WTC11 (cell line): ENCODE data around the gene NSMF. TPM values are rescaled to one million over a fixed set of nuclear protein-coding genes. Genes with fewer than 3 reads are reported as not detected.
A peak's percentile ranks its signal among the peaks of the same experiment; 100 is the strongest.

ENCODE experiments used
- ATAC-seq: fragments of 200-7000 bp; cut with Tn5 transposase; 2 replicates; pipeline ENCODE4 v1.10.0; 2021; ENCODE audit warnings: mild to moderate bottlenecking, moderate library complexity
- CTCF ChIA-PET: fragments of 300-600 bp; sonication (Branson Sonifier 250); formaldehyde crosslinking; loops from one replicate; lab custom pipeline; 2021; ENCODE audit warnings: antibody characterized with exemption; lab: Charles Lee
- POLR2A ChIA-PET: fragments of 350-600 bp; sonication (Branson Sonifier 250); formaldehyde crosslinking; loops from one replicate; lab custom pipeline; 2021; ENCODE audit warnings: antibody characterized with exemption; lab: Charles Lee
- DNase-seq: peaks from one replicate; pipeline ENCODE4 v3.0.0; 2021; ENCODE audit warnings: low spot score
- H3K27ac Mint-ChIP-seq: 2 replicates; pipeline ENCODE4 v1.8.0; 2021; ENCODE audit warnings: mixed read lengths
- H3K27me3 Mint-ChIP-seq: 2 replicates; pipeline ENCODE4 v1.8.0; 2021; ENCODE audit warnings: low read depth, mild to moderate bottlenecking, moderate library complexity, mixed read lengths
- H3K36me3 Mint-ChIP-seq: 2 replicates; pipeline ENCODE4 v1.8.0; 2021; ENCODE audit warnings: mixed read lengths
- H3K4me1 Mint-ChIP-seq: 2 replicates; pipeline ENCODE4 v1.8.0; 2022; ENCODE audit warnings: mixed read lengths
- H3K4me3 Mint-ChIP-seq: 2 replicates; pipeline ENCODE4 v1.8.0; 2021; ENCODE audit warnings: mild to moderate bottlenecking, moderate library complexity, mixed read lengths
- H3K9me3 Mint-ChIP-seq: 2 replicates; pipeline ENCODE4 v1.8.0; 2021; ENCODE audit warnings: mixed read lengths
- FOXP1 ChIP-seq: sonication (generic); formaldehyde crosslinking; IDR thresholded peaks from 2 replicates; pipeline ENCODE4 v1.8.0; 2022; ENCODE audit warnings: missing genetic modification reagents, mild to moderate bottlenecking, moderate library complexity, borderline replicate concordance
- HMGXB4 ChIP-seq: sonication (generic); formaldehyde crosslinking; IDR thresholded peaks from 2 replicates; pipeline ENCODE4 v1.8.1; 2023; ENCODE audit warnings: mild to moderate bottlenecking, moderate library complexity, missing genetic modification reagents
- JUN ChIP-seq: sonication (generic); formaldehyde crosslinking; IDR thresholded peaks from 2 replicates; pipeline ENCODE4 v1.8.0; 2023; ENCODE audit warnings: mild to moderate bottlenecking, missing genetic modification reagents
- KAT7 ChIP-seq: sonication (generic); formaldehyde crosslinking; IDR thresholded peaks from 2 replicates; pipeline ENCODE4 v1.8.1; 2023; ENCODE audit warnings: missing genetic modification reagents, mild to moderate bottlenecking, borderline replicate concordance
- NFATC4 ChIP-seq: fragments of 250-450 bp; sonication (Bioruptor Pico); IDR thresholded peaks from 2 replicates; pipeline ENCODE4 v1.9.0; 2021; ENCODE audit warnings: mild to moderate bottlenecking
- NFYB ChIP-seq: sonication (generic); formaldehyde crosslinking; conservative IDR thresholded peaks from 2 replicates; pipeline ENCODE4 v1.8.0; 2022; ENCODE audit warnings: low read depth, missing genetic modification reagents
- PRRX2 ChIP-seq: fragments of 250-450 bp; sonication (Bioruptor Pico); IDR thresholded peaks from 2 replicates; pipeline ENCODE4 v1.8.0; 2021; ENCODE audit warnings: mild to moderate bottlenecking
- RELA ChIP-seq: sonication (generic); formaldehyde crosslinking; IDR thresholded peaks from 2 replicates; pipeline ENCODE4 v1.8.1; 2022; ENCODE audit warnings: missing genetic modification reagents, mild to moderate bottlenecking, borderline replicate concordance
- SP1 ChIP-seq: sonication (generic); formaldehyde crosslinking; conservative IDR thresholded peaks from 2 replicates; pipeline ENCODE4 v1.8.1; 2022; ENCODE audit warnings: missing genetic modification reagents
- TEAD1 ChIP-seq: sonication (generic); formaldehyde crosslinking; IDR thresholded peaks from 2 replicates; pipeline ENCODE4 v1.8.0; 2022; ENCODE audit warnings: mild to moderate bottlenecking, missing genetic modification reagents
- ZBTB21 ChIP-seq: sonication (generic); formaldehyde crosslinking; IDR thresholded peaks from 2 replicates; pipeline ENCODE4 v1.8.1; 2023; ENCODE audit warnings: mild to moderate bottlenecking, missing genetic modification reagents, borderline replicate concordance
- ZNF138 ChIP-seq: sonication (generic); formaldehyde crosslinking; conservative IDR thresholded peaks from 2 replicates; pipeline ENCODE4 v1.8.1; 2022; ENCODE audit warnings: mild to moderate bottlenecking, moderate library complexity, missing genetic modification reagents
- ZNF263 ChIP-seq: sonication (generic); formaldehyde crosslinking; IDR thresholded peaks from 2 replicates; pipeline ENCODE4 v1.8.1; 2022; ENCODE audit warnings: low read depth, mild to moderate bottlenecking, moderate library complexity, missing genetic modification reagents
- ZNF423 ChIP-seq: fragments of 250-450 bp; sonication (Bioruptor Pico); IDR thresholded peaks from 2 replicates; pipeline ENCODE4 v2.1.2; 2022; ENCODE audit warnings: mild to moderate bottlenecking, moderate library complexity
- total RNA-seq: library from RNA; stranded (reverse); gene quantifications from 3 replicates; pipeline ENCODE4 v1.2.3, GENCODE V29; 2021
- TF ChIP-seq, protein P1 (sequence below): sonication (generic); formaldehyde crosslinking; IDR thresholded peaks from 2 replicates; pipeline ENCODE4 v1.8.1; 2022; ENCODE audit warnings: low read depth, missing genetic modification reagents, borderline replicate concordance
- TF ChIP-seq, protein P2 (sequence below): sonication (generic); formaldehyde crosslinking; IDR thresholded peaks from 2 replicates; pipeline ENCODE4 v1.8.0; 2023; ENCODE audit warnings: missing genetic modification reagents
- TF ChIP-seq, protein P3 (sequence below): sonication (generic); formaldehyde crosslinking; IDR thresholded peaks from 2 replicates; pipeline ENCODE4 v1.8.0; 2022; ENCODE audit warnings: mild to moderate bottlenecking, missing genetic modification reagents
- TF ChIP-seq, protein P4 (sequence below): fragments of 250-450 bp; sonication (Bioruptor Pico); IDR thresholded peaks from 2 replicates; pipeline ENCODE4 v1.9.0; 2021; ENCODE audit warnings: mild to moderate bottlenecking, borderline replicate concordance

The NSMF gene
- total RNA-seq, 1 experiment from 2014 or later: 61.9 TPM

DNA sequence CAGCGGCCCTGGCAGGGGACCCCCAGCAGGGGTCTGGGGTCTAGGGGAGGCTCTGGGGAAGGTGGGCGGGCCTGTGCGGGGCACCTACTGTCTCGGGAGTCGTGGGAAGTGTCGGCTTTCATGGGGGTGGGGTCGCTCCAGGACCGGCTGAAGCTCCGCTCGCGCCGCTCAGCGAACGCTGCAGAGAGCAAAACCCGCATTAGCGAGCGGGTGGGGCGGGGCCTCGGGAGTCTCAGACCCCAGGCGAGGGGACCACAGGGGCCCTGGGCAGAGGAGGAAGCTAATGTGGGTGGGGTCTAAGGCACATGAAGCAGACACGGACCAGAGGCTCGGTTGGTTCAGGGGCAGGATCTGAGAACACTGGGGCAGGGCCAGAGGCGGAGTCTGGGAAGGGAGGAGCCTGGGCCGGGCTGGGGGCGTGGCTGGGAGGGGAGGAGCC is 5.5 kb downstream of the NSMF start:
- DNase-seq: peak; percentile 87
- Mint-ChIP-seq H3K27ac (no peak overlapping the region), H3K9me3 (no peaks in the 10 kb centered on the region), H3K4me3 (peak overlapping the region; percentile 73), H3K27me3 (no peaks in the 10 kb centered on the region), H3K4me1 (peaks cover 6% of the 10 kb centered on the region), H3K36me3 (peaks cover 3% of the 10 kb centered on the region; the same call in 1 of the 2 replicates)
- TF ChIP-seq RELA (CRISPR knock-in tag) (no peak), NFYB (CRISPR knock-in tag) (no peak), KAT7 (CRISPR knock-in tag) (no peak), JUN (CRISPR knock-in tag) (no peak), ZNF423 (CRISPR knock-in tag) (peak; percentile 43), FOXP1 (no peak), TEAD1 (CRISPR knock-in tag) (no peak), SP1 (CRISPR knock-in tag) (peak; percentile 44)
- TF ChIP-seq, protein P1, sequence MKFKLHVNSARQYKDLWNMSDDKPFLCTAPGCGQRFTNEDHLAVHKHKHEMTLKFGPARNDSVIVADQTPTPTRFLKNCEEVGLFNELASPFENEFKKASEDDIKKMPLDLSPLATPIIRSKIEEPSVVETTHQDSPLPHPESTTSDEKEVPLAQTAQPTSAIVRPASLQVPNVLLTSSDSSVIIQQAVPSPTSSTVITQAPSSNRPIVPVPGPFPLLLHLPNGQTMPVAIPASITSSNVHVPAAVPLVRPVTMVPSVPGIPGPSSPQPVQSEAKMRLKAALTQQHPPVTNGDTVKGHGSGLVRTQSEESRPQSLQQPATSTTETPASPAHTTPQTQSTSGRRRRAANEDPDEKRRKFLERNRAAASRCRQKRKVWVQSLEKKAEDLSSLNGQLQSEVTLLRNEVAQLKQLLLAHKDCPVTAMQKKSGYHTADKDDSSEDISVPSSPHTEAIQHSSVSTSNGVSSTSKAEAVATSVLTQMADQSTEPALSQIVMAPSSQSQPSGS (CRISPR knock-in tag): no peak
- TF ChIP-seq, protein P2, sequence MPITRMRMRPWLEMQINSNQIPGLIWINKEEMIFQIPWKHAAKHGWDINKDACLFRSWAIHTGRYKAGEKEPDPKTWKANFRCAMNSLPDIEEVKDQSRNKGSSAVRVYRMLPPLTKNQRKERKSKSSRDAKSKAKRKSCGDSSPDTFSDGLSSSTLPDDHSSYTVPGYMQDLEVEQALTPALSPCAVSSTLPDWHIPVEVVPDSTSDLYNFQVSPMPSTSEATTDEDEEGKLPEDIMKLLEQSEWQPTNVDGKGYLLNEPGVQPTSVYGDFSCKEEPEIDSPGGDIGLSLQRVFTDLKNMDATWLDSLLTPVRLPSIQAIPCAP: no peak
- ChIA-PET POLR2A (interaction anchor here (2.6 kb wide), 1 partner anchor 31 kb away, joined by 11 read pairs; the partner anchor contains the start of genes EXD3 and NOXA1), CTCF (interaction anchor here (0.9 to 1.9 kb wide), 12 partner anchors 8 to 1186 kb away, joined by 3 to 16 read pairs (median 4); partner anchors contain the start of genes EXD3, NOXA1, NPDC1 and NRARP)
- peak; percentile 96 for ATAC-seq

DNA sequence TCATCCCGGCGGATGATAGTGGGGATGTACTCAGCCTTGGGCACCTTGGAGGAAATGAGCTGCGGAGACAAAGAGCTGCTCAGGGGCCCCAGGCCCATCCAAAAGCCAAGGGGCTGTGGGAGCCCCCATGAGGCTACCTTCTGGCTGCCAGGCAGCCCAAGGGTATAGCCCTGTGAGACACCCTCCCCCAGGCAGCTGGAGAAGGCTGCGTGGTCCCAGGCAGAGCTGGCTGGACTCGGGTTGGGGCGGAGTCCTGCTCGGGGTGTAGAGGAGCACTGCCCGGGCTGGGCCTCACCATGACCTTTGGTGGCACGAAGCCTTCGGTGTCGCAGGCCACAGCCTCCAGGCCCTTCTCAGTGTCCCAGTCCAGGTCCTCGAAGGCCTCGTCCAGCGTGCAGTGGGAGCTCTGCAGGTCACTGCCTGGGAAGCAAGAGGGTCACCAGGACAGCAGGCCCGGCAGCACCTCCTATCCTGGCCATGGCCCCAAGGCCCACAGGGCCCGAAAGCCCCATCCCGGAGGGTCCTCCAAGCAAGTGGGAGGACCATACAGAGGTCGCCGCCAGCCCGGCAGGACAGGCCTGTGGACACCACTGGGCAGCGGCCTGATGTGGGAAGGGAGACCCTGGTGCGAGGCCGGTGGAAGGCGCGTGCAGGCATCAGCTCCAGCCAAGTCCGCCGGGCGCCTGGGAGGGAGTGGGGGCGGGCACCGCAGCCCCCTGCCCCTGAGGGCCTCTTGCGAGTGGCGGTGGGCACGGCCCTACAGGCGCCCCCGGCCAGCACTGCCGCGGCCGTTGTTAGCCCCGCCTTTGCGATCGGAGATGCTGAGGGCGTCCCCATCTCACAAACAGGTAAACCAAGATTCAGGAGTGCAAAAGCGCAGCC is 6.1 kb downstream of the NSMF start:
- Mint-ChIP-seq H3K4me3 (peak overlapping the region; percentile 73), H3K36me3 (peaks cover 3% of the 10 kb centered on the region; the same call in 1 of the 2 replicates), H3K27ac (no peak overlapping the region), H3K9me3 (no peaks in the 10 kb centered on the region), H3K27me3 (no peaks in the 10 kb centered on the region), H3K4me1 (peaks cover 6% of the 10 kb centered on the region)
- ChIA-PET CTCF (interaction anchor here (1.0 to 1.9 kb wide), 11 partner anchors 7 to 406 kb away, joined by 3 to 16 read pairs (median 5); partner anchors contain the start of genes EXD3, NOXA1, NPDC1 and NRARP), POLR2A (interaction anchor here (0.7 to 2.6 kb wide), 2 partner anchors 30 to 338 kb away, joined by 3 to 11 read pairs; partner anchors contain the start of genes EXD3 and NOXA1)
- ATAC-seq (peak; percentile 1), DNase-seq (no peak)
- TF ChIP-seq ZNF263 (CRISPR knock-in tag) (0 out of 2 replicates have a peak, but pooled peaks have one; percentile 9), ZNF138 (CRISPR knock-in tag) (no peak), PRRX2 (CRISPR knock-in tag) (no peak)

DNA sequence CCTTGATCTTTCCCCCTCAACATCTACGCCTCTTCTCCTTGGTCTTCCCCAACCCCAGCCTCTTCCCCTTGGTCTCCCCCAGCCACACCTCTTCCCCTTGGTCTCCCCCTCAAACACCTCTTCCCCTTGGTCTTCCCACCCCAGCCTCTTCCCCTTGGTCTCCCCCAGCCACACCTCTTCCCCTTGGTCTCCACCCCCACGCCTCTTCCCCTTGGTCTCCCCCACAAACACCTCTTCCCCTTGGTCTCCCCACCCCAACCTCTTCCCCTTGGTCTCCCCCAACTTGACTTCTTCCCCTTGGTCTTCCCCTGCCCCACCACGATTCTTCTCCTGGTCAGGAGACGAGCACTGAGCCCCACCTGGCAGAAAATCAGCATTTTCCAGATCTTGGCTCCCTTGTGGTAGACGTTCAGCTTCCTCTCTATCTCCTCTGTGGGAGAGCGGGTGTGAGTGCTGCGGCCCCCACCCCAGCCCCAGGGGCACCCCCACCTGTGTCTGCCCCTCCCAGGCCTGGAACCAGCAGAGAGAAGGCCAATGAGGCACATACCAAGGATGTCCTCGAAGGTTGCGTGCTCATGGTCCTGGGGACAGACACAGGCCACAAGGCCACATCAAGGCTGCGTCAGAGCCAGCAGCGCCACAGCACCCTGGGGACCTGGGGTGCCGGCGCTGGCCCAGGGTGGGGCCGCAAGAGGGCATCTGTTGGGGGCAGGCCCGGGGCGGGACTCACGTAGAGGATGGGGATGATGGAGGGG is 7.0 kb downstream of the NSMF start:
- DNase-seq (peak; percentile 8), ATAC-seq (no peak)
- CTCF ChIA-PET: no interaction called here
- Mint-ChIP-seq H3K27ac (no peak overlapping the region), H3K4me3 (no peak overlapping the region), H3K27me3 (no peaks in the 10 kb centered on the region), H3K9me3 (no peaks in the 10 kb centered on the region), H3K4me1 (peaks cover 6% of the 10 kb centered on the region), H3K36me3 (peaks cover 3% of the 10 kb centered on the region; the same call in 1 of the 2 replicates)
- POLR2A ChIA-PET: interaction anchor here (0.7 kb wide), 1 partner anchor 337 kb away, joined by 3 read pairs; no protein-coding TSS in a partner anchor
- TF ChIP-seq ZNF138 (CRISPR knock-in tag): no peak
- no peak for TF ChIP-seq ZBTB21 (CRISPR knock-in tag)
- TF ChIP-seq ZNF423 (CRISPR knock-in tag): no peak
- TF ChIP-seq HMGXB4 (CRISPR knock-in tag): no peak
- TF ChIP-seq, protein P3, sequence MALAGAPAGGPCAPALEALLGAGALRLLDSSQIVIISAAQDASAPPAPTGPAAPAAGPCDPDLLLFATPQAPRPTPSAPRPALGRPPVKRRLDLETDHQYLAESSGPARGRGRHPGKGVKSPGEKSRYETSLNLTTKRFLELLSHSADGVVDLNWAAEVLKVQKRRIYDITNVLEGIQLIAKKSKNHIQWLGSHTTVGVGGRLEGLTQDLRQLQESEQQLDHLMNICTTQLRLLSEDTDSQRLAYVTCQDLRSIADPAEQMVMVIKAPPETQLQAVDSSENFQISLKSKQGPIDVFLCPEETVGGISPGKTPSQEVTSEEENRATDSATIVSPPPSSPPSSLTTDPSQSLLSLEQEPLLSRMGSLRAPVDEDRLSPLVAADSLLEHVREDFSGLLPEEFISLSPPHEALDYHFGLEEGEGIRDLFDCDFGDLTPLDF (CRISPR knock-in tag): no peak
- TF ChIP-seq, protein P4, sequence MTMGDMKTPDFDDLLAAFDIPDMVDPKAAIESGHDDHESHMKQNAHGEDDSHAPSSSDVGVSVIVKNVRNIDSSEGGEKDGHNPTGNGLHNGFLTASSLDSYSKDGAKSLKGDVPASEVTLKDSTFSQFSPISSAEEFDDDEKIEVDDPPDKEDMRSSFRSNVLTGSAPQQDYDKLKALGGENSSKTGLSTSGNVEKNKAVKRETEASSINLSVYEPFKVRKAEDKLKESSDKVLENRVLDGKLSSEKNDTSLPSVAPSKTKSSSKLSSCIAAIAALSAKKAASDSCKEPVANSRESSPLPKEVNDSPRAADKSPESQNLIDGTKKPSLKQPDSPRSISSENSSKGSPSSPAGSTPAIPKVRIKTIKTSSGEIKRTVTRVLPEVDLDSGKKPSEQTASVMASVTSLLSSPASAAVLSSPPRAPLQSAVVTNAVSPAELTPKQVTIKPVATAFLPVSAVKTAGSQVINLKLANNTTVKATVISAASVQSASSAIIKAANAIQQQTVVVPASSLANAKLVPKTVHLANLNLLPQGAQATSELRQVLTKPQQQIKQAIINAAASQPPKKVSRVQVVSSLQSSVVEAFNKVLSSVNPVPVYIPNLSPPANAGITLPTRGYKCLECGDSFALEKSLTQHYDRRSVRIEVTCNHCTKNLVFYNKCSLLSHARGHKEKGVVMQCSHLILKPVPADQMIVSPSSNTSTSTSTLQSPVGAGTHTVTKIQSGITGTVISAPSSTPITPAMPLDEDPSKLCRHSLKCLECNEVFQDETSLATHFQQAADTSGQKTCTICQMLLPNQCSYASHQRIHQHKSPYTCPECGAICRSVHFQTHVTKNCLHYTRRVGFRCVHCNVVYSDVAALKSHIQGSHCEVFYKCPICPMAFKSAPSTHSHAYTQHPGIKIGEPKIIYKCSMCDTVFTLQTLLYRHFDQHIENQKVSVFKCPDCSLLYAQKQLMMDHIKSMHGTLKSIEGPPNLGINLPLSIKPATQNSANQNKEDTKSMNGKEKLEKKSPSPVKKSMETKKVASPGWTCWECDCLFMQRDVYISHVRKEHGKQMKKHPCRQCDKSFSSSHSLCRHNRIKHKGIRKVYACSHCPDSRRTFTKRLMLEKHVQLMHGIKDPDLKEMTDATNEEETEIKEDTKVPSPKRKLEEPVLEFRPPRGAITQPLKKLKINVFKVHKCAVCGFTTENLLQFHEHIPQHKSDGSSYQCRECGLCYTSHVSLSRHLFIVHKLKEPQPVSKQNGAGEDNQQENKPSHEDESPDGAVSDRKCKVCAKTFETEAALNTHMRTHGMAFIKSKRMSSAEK: no peak
- no peak for TF ChIP-seq NFATC4 (CRISPR knock-in tag)
